Measurements from ENCODE around the gene TMC7. TPM values are rescaled to one million over a fixed set of nuclear protein-coding genes. Genes with fewer than 3 reads are reported as not detected.

TMC7 gene
- total and polyA plus RNA-seq, 2 of the 13 experiments (the other 11 are each of a cell fraction or from before 2014, with no cell fraction given), result 1.2 to 5.1 TPM

DNA sequence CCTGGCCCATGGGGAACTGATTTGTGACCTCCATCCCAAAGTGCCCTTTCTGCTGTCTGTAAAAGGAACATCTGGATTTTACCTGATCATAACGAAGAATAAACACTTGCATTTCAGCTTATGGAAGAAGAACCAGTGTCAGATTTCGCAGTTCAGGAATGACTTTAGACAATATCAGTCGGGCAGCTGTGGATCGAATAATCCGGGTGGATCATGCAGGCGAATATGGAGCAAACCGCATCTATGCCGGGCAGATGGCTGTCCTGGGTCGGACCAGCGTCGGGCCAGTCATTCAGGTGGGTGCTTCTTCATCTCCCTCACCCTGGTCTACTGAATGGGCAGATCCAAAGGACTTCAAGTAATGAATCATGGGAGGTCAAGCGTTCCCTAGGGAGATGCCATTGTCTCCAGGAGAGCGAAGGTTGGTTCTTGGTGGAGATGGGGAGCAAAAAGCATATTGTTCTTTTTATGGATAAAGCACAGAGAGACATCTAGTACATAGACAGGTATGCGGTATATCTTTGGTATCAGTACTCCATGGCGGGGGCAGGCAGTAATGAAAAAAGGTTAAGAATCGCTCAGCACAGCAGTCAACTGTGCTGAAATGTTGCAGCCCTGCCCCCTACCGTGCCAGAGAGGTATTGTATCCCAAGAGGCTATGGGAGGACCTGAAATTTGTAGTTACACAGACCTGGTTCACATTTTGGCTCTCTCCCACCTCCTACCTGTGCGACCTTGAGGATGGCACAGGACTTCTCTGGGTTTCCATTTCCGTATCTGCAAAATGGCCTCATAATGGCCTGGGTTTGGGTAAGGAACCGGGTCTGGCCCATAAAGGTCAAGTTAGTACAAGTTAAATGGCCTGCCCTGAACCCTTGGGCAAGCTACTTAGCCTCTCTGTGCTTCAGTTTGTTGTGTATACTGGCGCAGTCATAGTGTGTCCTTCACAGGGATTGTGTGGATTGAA is 88.4 kb downstream of the TMC7 start (continued):
- TF ChIP-seq HMGXB4 (CRISPR knock-in tag; IDR thresholded peaks at IDR 0.05; ENCODE audit: borderline replicate concordance in 1 of 2, low read depth in 1 of 2), result peak; percentile 65 to 72
- TF ChIP-seq, protein P1, sequence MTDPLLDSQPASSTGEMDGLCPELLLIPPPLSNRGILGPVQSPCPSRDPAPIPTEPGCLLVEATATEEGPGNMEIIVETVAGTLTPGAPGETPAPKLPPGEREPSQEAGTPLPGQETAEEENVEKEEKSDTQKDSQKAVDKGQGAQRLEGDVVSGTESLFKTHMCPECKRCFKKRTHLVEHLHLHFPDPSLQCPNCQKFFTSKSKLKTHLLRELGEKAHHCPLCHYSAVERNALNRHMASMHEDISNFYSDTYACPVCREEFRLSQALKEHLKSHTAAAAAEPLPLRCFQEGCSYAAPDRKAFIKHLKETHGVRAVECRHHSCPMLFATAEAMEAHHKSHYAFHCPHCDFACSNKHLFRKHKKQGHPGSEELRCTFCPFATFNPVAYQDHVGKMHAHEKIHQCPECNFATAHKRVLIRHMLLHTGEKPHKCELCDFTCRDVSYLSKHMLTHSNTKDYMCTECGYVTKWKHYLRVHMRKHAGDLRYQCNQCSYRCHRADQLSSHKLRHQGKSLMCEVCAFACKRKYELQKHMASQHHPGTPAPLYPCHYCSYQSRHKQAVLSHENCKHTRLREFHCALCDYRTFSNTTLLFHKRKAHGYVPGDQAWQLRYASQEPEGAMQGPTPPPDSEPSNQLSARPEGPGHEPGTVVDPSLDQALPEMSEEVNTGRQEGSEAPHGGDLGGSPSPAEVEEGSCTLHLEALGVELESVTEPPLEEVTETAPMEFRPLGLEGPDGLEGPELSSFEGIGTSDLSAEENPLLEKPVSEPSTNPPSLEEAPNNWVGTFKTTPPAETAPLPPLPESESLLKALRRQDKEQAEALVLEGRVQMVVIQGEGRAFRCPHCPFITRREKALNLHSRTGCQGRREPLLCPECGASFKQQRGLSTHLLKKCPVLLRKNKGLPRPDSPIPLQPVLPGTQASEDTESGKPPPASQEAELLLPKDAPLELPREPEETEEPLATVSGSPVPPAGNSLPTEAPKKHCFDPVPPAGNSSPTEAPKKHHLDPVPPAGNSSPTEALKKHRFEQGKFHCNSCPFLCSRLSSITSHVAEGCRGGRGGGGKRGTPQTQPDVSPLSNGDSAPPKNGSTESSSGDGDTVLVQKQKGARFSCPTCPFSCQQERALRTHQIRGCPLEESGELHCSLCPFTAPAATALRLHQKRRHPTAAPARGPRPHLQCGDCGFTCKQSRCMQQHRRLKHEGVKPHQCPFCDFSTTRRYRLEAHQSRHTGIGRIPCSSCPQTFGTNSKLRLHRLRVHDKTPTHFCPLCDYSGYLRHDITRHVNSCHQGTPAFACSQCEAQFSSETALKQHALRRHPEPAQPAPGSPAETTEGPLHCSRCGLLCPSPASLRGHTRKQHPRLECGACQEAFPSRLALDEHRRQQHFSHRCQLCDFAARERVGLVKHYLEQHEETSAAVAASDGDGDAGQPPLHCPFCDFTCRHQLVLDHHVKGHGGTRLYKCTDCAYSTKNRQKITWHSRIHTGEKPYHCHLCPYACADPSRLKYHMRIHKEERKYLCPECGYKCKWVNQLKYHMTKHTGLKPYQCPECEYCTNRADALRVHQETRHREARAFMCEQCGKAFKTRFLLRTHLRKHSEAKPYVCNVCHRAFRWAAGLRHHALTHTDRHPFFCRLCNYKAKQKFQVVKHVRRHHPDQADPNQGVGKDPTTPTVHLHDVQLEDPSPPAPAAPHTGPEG (CRISPR knock-in tag; IDR thresholded peaks at IDR 0.05), result no peak
- TF ChIP-seq TFE3 (CRISPR knock-in tag; IDR thresholded peaks at IDR 0.05), result no peak
- no peak for TF ChIP-seq ZNF773 (CRISPR knock-in tag; IDR thresholded peaks at IDR 0.05; ENCODE audit: borderline replicate concordance)
- no peak for TF ChIP-seq SAFB2 (CRISPR knock-in tag; IDR thresholded peaks at IDR 0.05; ENCODE audit: borderline replicate concordance, low read depth)
- TF ChIP-seq ZNF446 (CRISPR knock-in tag; IDR thresholded peaks at IDR 0.05), result no peak
- 0 out of 2 replicates have a peak, but pooled peaks have one; percentile 33 for TF ChIP-seq ZNF652 (CRISPR knock-in tag; IDR thresholded peaks at IDR 0.05; ENCODE audit: borderline replicate concordance, low read depth)
- TF ChIP-seq ZNF430 (CRISPR knock-in tag; IDR thresholded peaks at IDR 0.05), result no peak
- TF ChIP-seq ZBTB42 (CRISPR knock-in tag; IDR thresholded peaks at IDR 0.05), result no peak
- TF ChIP-seq ZNF816 (CRISPR knock-in tag; IDR thresholded peaks at IDR 0.05; ENCODE audit: borderline replicate concordance), result no peak
- no peak; the same call in 1 of the 2 replicates for TF ChIP-seq RFX1 (IDR thresholded peaks at IDR 0.05)
- no peak for TF ChIP-seq CBX1 (IDR thresholded peaks at IDR 0.05; ENCODE audit: low read depth)
- TF ChIP-seq, protein P2, sequence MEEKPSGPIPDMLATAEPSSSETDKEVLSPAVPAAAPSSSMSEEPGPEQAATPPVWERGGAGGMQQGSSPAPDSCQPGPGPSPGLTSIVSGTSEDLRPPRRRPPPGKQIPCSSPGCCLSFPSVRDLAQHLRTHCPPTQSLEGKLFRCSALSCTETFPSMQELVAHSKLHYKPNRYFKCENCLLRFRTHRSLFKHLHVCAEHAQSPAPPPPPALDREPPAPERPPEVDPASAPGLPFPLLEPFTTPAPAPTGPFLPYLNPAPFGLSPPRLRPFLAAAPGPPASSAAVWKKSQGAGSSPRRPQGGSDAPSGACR (CRISPR knock-in tag; IDR thresholded peaks at IDR 0.05), result no peak
- TF ChIP-seq, protein P3, sequence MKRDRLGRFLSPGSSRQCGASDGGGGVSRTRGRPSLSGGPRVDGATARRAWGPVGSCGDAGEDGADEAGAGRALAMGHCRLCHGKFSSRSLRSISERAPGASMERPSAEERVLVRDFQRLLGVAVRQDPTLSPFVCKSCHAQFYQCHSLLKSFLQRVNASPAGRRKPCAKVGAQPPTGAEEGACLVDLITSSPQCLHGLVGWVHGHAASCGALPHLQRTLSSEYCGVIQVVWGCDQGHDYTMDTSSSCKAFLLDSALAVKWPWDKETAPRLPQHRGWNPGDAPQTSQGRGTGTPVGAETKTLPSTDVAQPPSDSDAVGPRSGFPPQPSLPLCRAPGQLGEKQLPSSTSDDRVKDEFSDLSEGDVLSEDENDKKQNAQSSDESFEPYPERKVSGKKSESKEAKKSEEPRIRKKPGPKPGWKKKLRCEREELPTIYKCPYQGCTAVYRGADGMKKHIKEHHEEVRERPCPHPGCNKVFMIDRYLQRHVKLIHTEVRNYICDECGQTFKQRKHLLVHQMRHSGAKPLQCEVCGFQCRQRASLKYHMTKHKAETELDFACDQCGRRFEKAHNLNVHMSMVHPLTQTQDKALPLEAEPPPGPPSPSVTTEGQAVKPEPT (CRISPR knock-in tag; IDR thresholded peaks at IDR 0.05; ENCODE audit: low read depth), result no peak
- TF ChIP-seq ZNF260 (CRISPR knock-in tag; IDR thresholded peaks at IDR 0.05; ENCODE audit: borderline replicate concordance, low read depth), result no peak
- TF ChIP-seq ZNF121 (CRISPR knock-in tag; IDR thresholded peaks at IDR 0.05), result no peak
